ENCODE measurements around the gene PIGK.

GRCh38 chr1:77175230-77175844 lies 43.9 kb downstream of the PIGK start:
- no peak for TF ChIP-seq CTCF (IDR thresholded peaks at IDR 0.05; ENCODE audit: low read depth, low read length, poor library complexity, severe bottlenecking)
- no peak for TF ChIP-seq EZH2phosphoT487 (IDR thresholded peaks at IDR 0.05; ENCODE audit: borderline replicate concordance, low read length)
